Measurements from ENCODE around the gene LOC101059915.

The LOC101059915 gene

GRCh38 chrX:71667328-71668247 lies at the start of gene LOC101059915:
LOC101059915 (plus strand) TSS chrX:71667546.
- Histone ChIP-seq H3F3A (ENCODE audit: insufficient read depth, low read length, poor library complexity, severe bottlenecking) (no peaks in the 10 kb centered on the region), H3K4me3 (ENCODE audit: low read length) (no peak within 1 kb of the TSS), H3K27ac (ENCODE audit: low read length) (no peak within 1 kb of the TSS), H3K9me2 (ENCODE audit: insufficient read depth, low read length) (no peaks in the 10 kb centered on the region), H4K20me1 (ENCODE audit: insufficient read depth) (no peaks in the 10 kb centered on the region), H2AFZ (ENCODE audit: low read depth, low read length) (no peak within 1 kb of the TSS), H3K9me3 (ENCODE audit: low read length) (no peaks in the 10 kb centered on the region), H3K4me2 (ENCODE audit: low read length) (no peak within 1 kb of the TSS), H3K27me3 (ENCODE audit: insufficient read depth, low read depth, low read length) (no peaks in the 10 kb centered on the region), H3K36me3 (ENCODE audit: insufficient read depth, low read length) (no peaks in the 10 kb centered on the region), H3K79me2 (replicated peaks; ENCODE audit: insufficient read depth, low read length) (no peaks in the 10 kb centered on the region), H3K9ac (ENCODE audit: low read length) (no peak within 1 kb of the TSS)
- TF ChIP-seq CTCF (IDR thresholded peaks at IDR 0.05; ENCODE audit: poor library complexity, severe bottlenecking) (no peak), EP300 (conservative IDR thresholded peaks at IDR 0.05; ENCODE audit: poor library complexity, severe bottlenecking) (no peak), EZH2 (IDR thresholded peaks at IDR 0.05; ENCODE audit: borderline replicate concordance, insufficient read depth, low read length, poor library complexity, severe bottlenecking) (no peak), REST (IDR thresholded peaks at IDR 0.05; ENCODE audit: borderline replicate concordance) (no peak), TAF1 (IDR thresholded peaks at IDR 0.05; ENCODE audit: low read depth) (no peak), MXI1 (conservative IDR thresholded peaks at IDR 0.05; ENCODE audit: poor library complexity, severe bottlenecking) (no peak), SMC3 (conservative IDR thresholded peaks at IDR 0.05; ENCODE audit: poor library complexity) (no peak), POLR2AphosphoS5 (IDR thresholded peaks at IDR 0.05) (no peak), RAD21 (conservative IDR thresholded peaks at IDR 0.05) (no peak)

GRCh38 chrX:71617742-71618141 lies 49.6 kb upstream of the LOC101059915 start:
- Histone ChIP-seq H3K9me3 (ENCODE audit: low read length) (no peaks in the 10 kb centered on the region), H3K4me3 (ENCODE audit: low read length) (no peak overlapping the region), H4K20me1 (ENCODE audit: insufficient read depth) (no peaks in the 10 kb centered on the region), H2AFZ (ENCODE audit: low read depth, low read length) (no peak overlapping the region), H3K27ac (ENCODE audit: low read length) (no peak overlapping the region), H3K79me2 (replicated peaks; ENCODE audit: insufficient read depth, low read length) (no peaks in the 10 kb centered on the region), H3K9ac (ENCODE audit: low read length) (no peak overlapping the region), H3F3A (ENCODE audit: insufficient read depth, low read length, poor library complexity, severe bottlenecking) (no peaks in the 10 kb centered on the region), H3K9me2 (ENCODE audit: insufficient read depth, low read length) (no peaks in the 10 kb centered on the region), H3K36me3 (ENCODE audit: insufficient read depth, low read length) (no peaks in the 10 kb centered on the region), H3K27me3 (ENCODE audit: insufficient read depth, low read depth, low read length) (no peaks in the 10 kb centered on the region), H3K4me2 (ENCODE audit: low read length) (no peak overlapping the region)
- TF ChIP-seq REST (IDR thresholded peaks at IDR 0.05; ENCODE audit: borderline replicate concordance) (no peak), CTCF (IDR thresholded peaks at IDR 0.05; ENCODE audit: poor library complexity, severe bottlenecking) (no peak), EZH2 (IDR thresholded peaks at IDR 0.05; ENCODE audit: borderline replicate concordance, insufficient read depth, low read length, poor library complexity, severe bottlenecking) (no peak), MXI1 (conservative IDR thresholded peaks at IDR 0.05; ENCODE audit: poor library complexity, severe bottlenecking) (no peak), POLR2AphosphoS5 (IDR thresholded peaks at IDR 0.05) (no peak), RAD21 (conservative IDR thresholded peaks at IDR 0.05) (no peak), SMC3 (conservative IDR thresholded peaks at IDR 0.05; ENCODE audit: poor library complexity) (no peak), TAF1 (IDR thresholded peaks at IDR 0.05; ENCODE audit: low read depth) (no peak), EP300 (conservative IDR thresholded peaks at IDR 0.05; ENCODE audit: poor library complexity, severe bottlenecking) (no peak)

Measured in neural cell (in vitro differentiated cells).